Karpas-422 (cell line): ENCODE results near the gene SELENOM. TPM values are rescaled to one million over a fixed set of nuclear protein-coding genes. Genes with fewer than 3 reads are reported as not detected.

ENCODE experiments used
- DNase-seq: peaks from one replicate; pipeline ENCODE4 v3.0.0-alpha.2; 2015
- H2AFZ ChIP-seq: fragments of 200-600 bp; sonication (generic); 2 replicates; pipeline ENCODE4 v1.6.1; 2014; ENCODE audit warnings: antibody characterized with exemption, low read length, mixed read lengths
- H3K27ac ChIP-seq: fragments of 200-600 bp; sonication (generic); 2 replicates; pipeline ENCODE4 v1.5.1; 2014; ENCODE audit warnings: mild to moderate bottlenecking, low read length, moderate library complexity
- H3K27me3 ChIP-seq: fragments of 200-600 bp; sonication (generic); 2 replicates; pipeline ENCODE4 v1.6.1; 2014; ENCODE audit warnings: low read length, mixed read lengths
- H3K36me3 ChIP-seq: fragments of 200-600 bp; sonication (generic); 2 replicates; pipeline ENCODE4 v1.6.1; 2014; ENCODE audit warnings: low read length, mixed read lengths; ENCODE audit not compliant: insufficient read depth
- H3K4me1 ChIP-seq: fragments of 200-600 bp; sonication (generic); 2 replicates; pipeline ENCODE4 v1.6.1; 2014; ENCODE audit warnings: mild to moderate bottlenecking, low read length, mixed read lengths
- H3K4me2 ChIP-seq: fragments of 200-600 bp; sonication (generic); 2 replicates; pipeline ENCODE4 v1.6.1; 2014; ENCODE audit warnings: low read length, low read depth, mild to moderate bottlenecking; ENCODE audit not compliant: poor library complexity, severe bottlenecking
- H3K4me3 ChIP-seq: fragments of 200-600 bp; sonication (generic); 2 replicates; pipeline ENCODE4 v1.5.1; 2014; ENCODE audit warnings: mild to moderate bottlenecking, antibody characterized with exemption, low read length, mixed read lengths
- H3K79me2 ChIP-seq: fragments of 200-600 bp; sonication (generic); 2 replicates; pipeline ENCODE4 v1.6.1; 2014; ENCODE audit warnings: mild to moderate bottlenecking, low read length, mixed read lengths
- H3K9ac ChIP-seq: fragments of 200-600 bp; sonication (generic); 2 replicates; pipeline ENCODE4 v1.6.0; 2014; ENCODE audit warnings: low read length
- H3K9me2 ChIP-seq: fragments of 200-600 bp; sonication (generic), shearing (Covaris generic); replicated peaks from 2 replicates; pipeline ENCODE4 v1.6.0; 2014; ENCODE audit warnings: mild to moderate bottlenecking, low read length, moderate library complexity; ENCODE audit not compliant: insufficient read depth
- H3K9me3 ChIP-seq: fragments of 300-700, 200-600 bp; sonication (generic); 2 replicates; pipeline ENCODE4 v1.6.1; 2014; ENCODE audit warnings: low read length, mixed read lengths
- H4K20me1 ChIP-seq: fragments of 200-600 bp; sonication (generic); 2 replicates; pipeline ENCODE4 v1.6.1; 2014; ENCODE audit warnings: mild to moderate bottlenecking, antibody characterized with exemption, low read length, low read depth; ENCODE audit not compliant: insufficient read depth
- total RNA-seq: library from RNA; depleted of rRNA; stranded (reverse); fragments of >200 nt; shearing (Covaris generic); gene quantifications from 2 replicates; pipeline ENCODE4 v1.2.3, GENCODE V29; 2014; ENCODE audit warnings: low replicate concordance

The SELENOM gene
- total RNA-seq, 1 experiment from 2014 or later = 11.1 TPM

DNA sequence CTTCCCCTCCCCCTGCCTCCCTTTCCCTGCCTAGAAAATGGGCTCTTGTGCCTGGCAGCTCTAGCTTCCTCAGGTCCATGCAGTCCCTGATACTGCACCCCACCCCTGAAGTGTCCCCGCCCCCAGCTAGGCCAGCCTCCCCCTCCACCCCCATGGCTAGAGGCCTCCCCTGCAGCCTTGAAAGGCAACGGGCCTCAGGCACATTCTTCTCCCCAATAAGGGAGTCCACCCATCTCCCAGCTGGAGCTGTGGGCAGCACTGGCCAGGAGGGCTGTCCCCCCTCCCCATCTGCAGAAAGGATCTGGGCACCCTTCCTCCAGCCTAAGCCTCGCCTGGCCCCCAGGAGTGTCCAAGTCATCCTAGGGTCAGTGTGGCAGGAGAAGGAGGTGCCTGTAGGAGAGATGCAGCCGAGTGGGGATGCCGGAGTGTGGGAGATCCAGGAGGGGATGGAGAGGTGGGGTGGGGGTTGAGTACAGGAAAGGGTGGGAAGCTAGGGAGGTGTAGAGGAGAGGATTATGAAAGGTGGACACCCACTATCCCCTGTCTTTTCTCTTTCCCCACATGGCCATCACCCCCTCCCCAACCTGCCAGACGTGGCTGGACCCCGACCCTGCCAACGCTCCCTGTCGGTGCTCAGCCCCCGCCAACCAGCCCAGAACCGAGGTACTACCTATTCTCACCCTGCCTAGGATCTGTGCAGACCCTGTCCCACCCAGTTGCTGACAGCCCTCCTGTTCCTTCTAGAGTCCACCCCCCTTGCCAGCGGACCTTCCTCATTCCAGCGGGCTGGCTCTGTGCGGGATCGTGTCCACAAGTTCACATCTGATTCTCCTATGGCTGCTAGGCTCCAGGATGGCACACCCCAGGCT, 16.9 kb downstream of the SELENOM start:
- H3K36me3 ChIP-seq = no peaks in the 10 kb centered on the region
- H4K20me1 ChIP-seq = no peaks in the 10 kb centered on the region
- H3K9me2 ChIP-seq = no peaks in the 10 kb centered on the region
- H3K4me3 ChIP-seq = no peak overlapping the region; the same call in 1 of the 2 replicates
- H3K27me3 ChIP-seq = no peaks in the 10 kb centered on the region
- H3K27ac ChIP-seq = peak overlapping the region; percentile 71
- H3K4me2 ChIP-seq = peak overlapping the region; percentile 51
- H3K79me2 ChIP-seq = no peaks in the 10 kb centered on the region
- H3K9ac ChIP-seq = peak overlapping the region; percentile 43; the same call in 1 of the 2 replicates
- no peaks in the 10 kb centered on the region for H3K9me3 ChIP-seq
- no peak for DNase-seq
- H2AFZ ChIP-seq = no peak overlapping the region
- H3K4me1 ChIP-seq = peaks cover 29% of the 10 kb centered on the region

DNA sequence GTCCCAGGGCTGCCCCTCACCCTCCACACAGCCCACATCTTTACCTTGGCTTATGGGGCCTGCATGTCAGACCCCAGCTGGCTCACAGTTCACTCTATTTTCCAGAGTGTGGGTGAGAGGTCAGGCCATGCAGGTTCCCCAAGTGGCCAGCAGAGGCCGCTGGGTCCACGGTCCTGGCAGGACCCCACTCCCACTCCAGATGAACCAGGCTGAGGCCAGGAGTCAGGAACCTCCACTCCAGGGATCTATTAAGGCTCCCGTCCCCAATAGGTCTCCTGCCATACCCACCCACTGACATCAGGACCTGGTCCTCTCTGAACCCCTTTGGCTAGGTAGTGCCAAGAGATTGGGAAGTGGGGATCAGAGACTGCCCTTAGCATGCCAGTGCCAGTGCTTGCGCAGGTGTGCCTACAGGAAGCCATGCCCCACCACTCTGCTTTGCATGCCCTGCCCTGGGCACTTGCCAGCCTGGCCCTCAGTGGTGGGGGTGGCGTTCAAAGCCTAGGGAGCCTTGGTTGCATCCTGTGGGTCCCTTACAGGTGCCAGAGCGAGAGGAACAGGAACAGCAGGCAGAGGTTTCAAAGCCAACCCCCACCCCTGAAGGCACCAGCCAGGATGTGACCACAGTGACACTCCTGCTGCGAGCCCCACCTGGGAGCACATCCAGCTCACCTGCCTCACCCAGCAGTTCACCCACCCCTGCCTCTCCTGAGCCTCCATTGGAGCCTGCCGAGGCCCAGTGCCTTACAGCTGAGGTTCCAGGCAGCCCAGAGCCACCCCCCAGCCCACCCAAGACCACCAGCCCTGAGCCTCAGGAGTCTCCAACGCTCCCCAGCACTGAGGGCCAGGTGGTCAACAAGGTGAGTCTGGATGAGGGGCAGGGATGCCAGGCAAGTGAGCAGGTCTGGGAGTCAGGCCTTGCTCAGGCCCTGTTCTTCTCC, 17.9 kb downstream of the SELENOM start:
- Histone ChIP-seq H3K4me3 (no peak overlapping the region; the same call in 1 of the 2 replicates), H3K36me3 (no peaks in the 10 kb centered on the region), H3K27ac (peak overlapping the region; percentile 71), H3K9me2 (no peaks in the 10 kb centered on the region), H3K9ac (peak overlapping the region; percentile 43), H3K4me2 (peak overlapping the region; percentile 51), H3K79me2 (peaks cover 1% of the 10 kb centered on the region), H4K20me1 (no peaks in the 10 kb centered on the region), H2AFZ (no peak overlapping the region), H3K4me1 (peaks cover 34% of the 10 kb centered on the region), H3K27me3 (no peaks in the 10 kb centered on the region), H3K9me3 (no peaks in the 10 kb centered on the region)
- peak; percentile 79 for DNase-seq

DNA sequence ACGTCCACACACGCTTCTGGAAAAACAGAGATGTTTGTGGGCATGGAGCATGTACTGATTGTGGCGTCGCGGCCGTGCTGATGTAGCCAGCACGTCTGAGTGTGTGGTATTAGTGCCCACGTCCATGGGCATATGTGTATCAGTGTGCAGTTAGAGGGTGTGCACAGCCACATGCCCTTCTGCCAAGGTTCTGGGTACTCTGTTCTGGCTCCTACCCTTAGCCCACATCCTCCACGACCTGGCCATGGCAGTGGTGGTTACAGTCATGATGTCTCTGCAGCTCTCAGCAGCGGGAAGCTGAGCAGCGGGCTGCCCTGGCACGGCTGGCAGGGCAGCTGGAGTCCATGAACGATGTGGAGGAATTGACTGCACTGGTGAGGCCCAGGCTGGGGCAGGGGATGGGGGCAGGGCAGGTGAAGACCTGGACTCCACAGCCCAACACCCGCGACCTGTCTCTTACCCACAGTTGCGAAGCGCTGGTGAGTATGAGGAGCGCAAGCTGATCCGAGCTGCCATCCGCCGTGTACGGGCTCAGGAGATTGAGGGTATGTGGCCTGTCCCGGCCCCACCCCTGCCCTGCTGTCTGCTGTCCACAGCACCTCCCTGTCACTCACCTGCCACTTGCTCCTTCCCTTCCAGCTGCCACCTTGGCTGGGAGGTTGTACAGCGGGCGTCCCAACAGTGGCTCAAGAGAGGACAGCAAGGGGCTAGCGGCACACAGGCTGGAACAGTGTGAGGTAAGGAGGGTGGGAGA, 19.0 kb downstream of the SELENOM start:
- H3K27ac ChIP-seq = peak overlapping the region; percentile 71; the same call in 1 of the 2 replicates
- peak overlapping the region; percentile 51 for H3K4me2 ChIP-seq
- no peak overlapping the region for H2AFZ ChIP-seq
- H3K9me3 ChIP-seq = no peaks in the 10 kb centered on the region
- no peak overlapping the region; the same call in 1 of the 2 replicates for H3K4me3 ChIP-seq
- no peaks in the 10 kb centered on the region for H4K20me1 ChIP-seq
- no peaks in the 10 kb centered on the region for H3K9me2 ChIP-seq
- no peaks in the 10 kb centered on the region for H3K27me3 ChIP-seq
- no peak for DNase-seq
- peaks cover 11% of the 10 kb centered on the region for H3K79me2 ChIP-seq
- H3K36me3 ChIP-seq = no peaks in the 10 kb centered on the region
- H3K9ac ChIP-seq = 0 out of 2 replicates have a peak overlapping the region, but pooled peaks have one; percentile 29
- H3K4me1 ChIP-seq = peaks cover 44% of the 10 kb centered on the region

DNA sequence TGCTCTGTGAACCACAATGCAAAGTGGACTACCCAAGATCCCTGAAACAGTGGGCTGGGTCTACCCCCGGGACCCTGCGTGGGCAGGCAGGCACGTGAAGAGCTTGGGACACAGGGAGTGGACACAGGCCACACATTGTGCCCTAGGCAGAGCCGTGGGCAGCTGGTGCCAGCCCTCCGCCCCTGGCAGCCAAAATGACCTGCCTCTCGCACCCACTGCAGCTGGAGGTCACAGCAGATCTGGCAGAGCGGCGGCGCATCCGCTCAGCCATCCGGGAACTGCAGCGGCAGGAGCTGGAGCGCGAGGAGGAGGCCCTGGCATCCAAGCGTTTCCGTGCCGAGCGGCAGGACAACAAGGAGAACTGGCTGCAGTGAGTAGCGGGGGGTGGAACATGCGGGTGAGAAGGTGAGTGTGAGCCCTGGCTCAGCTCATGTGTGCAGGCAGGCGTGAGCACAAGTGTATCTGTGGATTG, 19.6 kb downstream of the SELENOM start:
- no peaks in the 10 kb centered on the region for H3K27me3 ChIP-seq
- no peak for DNase-seq
- H3K9ac ChIP-seq = no peak overlapping the region
- no peak overlapping the region for H3K27ac ChIP-seq
- no peak overlapping the region for H3K4me2 ChIP-seq
- no peaks in the 10 kb centered on the region for H3K36me3 ChIP-seq
- H3K9me3 ChIP-seq = no peaks in the 10 kb centered on the region
- no peaks in the 10 kb centered on the region for H4K20me1 ChIP-seq
- H3K79me2 ChIP-seq = peaks cover 13% of the 10 kb centered on the region
- no peak overlapping the region for H2AFZ ChIP-seq
- H3K4me1 ChIP-seq = peaks cover 50% of the 10 kb centered on the region
- H3K4me3 ChIP-seq = no peak overlapping the region
- H3K9me2 ChIP-seq = no peaks in the 10 kb centered on the region

DNA sequence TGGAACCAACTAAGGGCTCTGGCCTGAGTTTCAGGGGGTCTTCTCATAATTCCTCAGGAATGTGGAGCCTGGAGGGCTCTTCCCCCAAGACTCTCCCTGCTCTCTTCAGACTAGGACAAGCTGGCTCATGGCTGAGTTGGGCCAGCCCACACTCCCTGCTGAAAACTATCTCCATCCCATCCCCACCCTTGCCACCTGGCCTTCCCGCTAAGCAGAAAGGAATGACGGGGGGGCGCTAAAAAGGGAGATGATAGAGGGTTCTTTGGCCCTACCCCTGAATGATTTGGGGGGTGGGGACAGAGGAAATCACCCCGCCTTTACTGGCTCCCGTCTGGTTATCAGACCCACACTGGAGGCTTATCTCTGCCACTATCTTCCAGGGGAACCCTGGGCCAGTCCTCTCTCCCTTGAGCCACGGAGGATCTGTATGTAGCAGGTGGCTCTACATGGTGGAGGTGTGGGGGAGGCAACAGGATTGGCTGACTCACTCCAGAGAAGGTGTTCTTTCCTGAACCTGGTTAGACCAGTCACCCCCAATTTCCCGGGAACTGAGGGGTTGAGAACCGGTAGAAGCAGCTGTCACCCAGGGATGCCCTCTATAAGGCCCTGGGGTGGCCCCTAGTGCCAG, 20.6 kb downstream of the SELENOM start:
- Histone ChIP-seq H3K9me3 (no peaks in the 10 kb centered on the region), H2AFZ (no peak overlapping the region), H3K36me3 (no peaks in the 10 kb centered on the region), H3K4me3 (no peak overlapping the region), H4K20me1 (no peaks in the 10 kb centered on the region), H3K79me2 (peaks cover 13% of the 10 kb centered on the region), H3K27me3 (no peaks in the 10 kb centered on the region), H3K9ac (no peak overlapping the region), H3K4me1 (peaks cover 60% of the 10 kb centered on the region), H3K4me2 (no peak overlapping the region), H3K9me2 (no peaks in the 10 kb centered on the region), H3K27ac (no peak overlapping the region)
- DNase-seq = no peak

DNA sequence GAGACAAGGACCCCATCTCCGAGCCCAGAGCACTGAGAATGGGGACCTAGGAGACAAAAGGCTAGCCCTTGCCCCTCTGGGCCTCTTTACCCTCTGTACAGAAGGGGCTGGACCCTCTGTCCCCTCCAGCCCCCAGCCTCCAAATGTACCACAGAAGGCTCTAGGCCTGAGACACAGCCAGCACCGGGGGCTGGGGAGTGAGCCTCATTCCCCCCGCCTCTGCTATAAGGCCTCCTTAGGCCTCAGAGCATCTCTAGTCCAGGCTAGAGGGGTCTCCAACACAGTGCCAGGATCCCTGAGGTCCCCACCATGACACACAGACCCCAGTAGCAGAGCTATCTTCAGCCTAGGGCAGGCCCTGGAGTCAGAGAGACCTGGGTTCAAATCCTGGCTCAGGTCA, 21.4 kb downstream of the SELENOM start:
- H4K20me1 ChIP-seq = no peaks in the 10 kb centered on the region
- H3K4me3 ChIP-seq = peak overlapping the region; percentile 90
- peak overlapping the region; percentile 78 for H3K27ac ChIP-seq
- peak overlapping the region; percentile 95 for H3K9ac ChIP-seq
- H3K4me2 ChIP-seq = peak overlapping the region; percentile 95
- H3K9me2 ChIP-seq = no peaks in the 10 kb centered on the region
- no peak for DNase-seq
- no peak overlapping the region for H2AFZ ChIP-seq
- peaks cover 66% of the 10 kb centered on the region for H3K4me1 ChIP-seq
- H3K79me2 ChIP-seq = peaks cover 13% of the 10 kb centered on the region
- H3K9me3 ChIP-seq = no peaks in the 10 kb centered on the region
- no peaks in the 10 kb centered on the region for H3K36me3 ChIP-seq
- H3K27me3 ChIP-seq = no peaks in the 10 kb centered on the region

DNA sequence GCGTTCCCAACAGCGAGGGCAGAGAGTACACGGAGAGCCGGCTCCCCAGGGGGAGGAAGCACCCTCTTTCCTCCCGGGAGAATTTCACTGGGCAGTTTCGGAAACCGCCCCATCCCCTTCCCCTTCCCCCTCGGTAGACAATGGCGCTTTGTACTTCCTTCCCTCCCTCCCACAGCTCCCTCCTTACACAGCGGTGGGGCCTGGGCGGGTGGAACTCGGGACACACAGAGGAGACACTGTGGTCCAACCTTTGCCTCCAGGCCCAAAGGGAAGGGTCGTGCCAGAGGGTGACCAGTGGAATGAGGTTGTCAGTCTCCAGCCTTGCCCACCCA, 21.9 kb downstream of the SELENOM start:
- peak overlapping the region; percentile 95 for H3K9ac ChIP-seq

More for the DNA sequence above, 21.9 kb downstream of the SELENOM start:
- no peaks in the 10 kb centered on the region for H4K20me1 ChIP-seq
- no peaks in the 10 kb centered on the region for H3K9me3 ChIP-seq
- no peaks in the 10 kb centered on the region for H3K36me3 ChIP-seq
- peaks cover 13% of the 10 kb centered on the region for H3K79me2 ChIP-seq
- no peak for DNase-seq
- H2AFZ ChIP-seq = no peak overlapping the region
- H3K4me1 ChIP-seq = peaks cover 68% of the 10 kb centered on the region
- peak overlapping the region; percentile 78 for H3K27ac ChIP-seq
- H3K4me2 ChIP-seq = peak overlapping the region; percentile 95
- H3K4me3 ChIP-seq = peak overlapping the region; percentile 90
- H3K27me3 ChIP-seq = no peaks in the 10 kb centered on the region
- no peaks in the 10 kb centered on the region for H3K9me2 ChIP-seq
